Neural cell (in vitro differentiated cells): ENCODE results near the gene ITK. TPM values are rescaled to one million over a fixed set of nuclear protein-coding genes. Genes with fewer than 3 reads are reported as not detected.

Experiments used
- H2AFZ ChIP-seq: fragments of 200-600, 300-800 bp; sonication (generic), shearing (Covaris generic); 2 replicates; pipeline ENCODE4 v1.6.0; 2014; ENCODE audit warnings: low read depth, mild to moderate bottlenecking, antibody characterized with exemption, low read length, moderate library complexity
- H3F3A ChIP-seq: fragments of 200-600 bp; shearing (Covaris generic); 2 replicates; pipeline ENCODE4 v1.6.1; 2016; ENCODE audit warnings: mild to moderate bottlenecking, moderate library complexity, mixed read lengths, antibody characterized with exemption, low read length; ENCODE audit not compliant: insufficient read depth, poor library complexity, severe bottlenecking
- H3K27ac ChIP-seq: fragments of 200-600, 300-800 bp; sonication (generic), shearing (Covaris generic); 2 replicates; pipeline ENCODE4 v1.5.1; 2014; ENCODE audit warnings: mild to moderate bottlenecking, low read length, moderate library complexity
- H3K27me3 ChIP-seq: fragments of 300-800, 200-600 bp; sonication (generic), shearing (Covaris generic); 2 replicates; pipeline ENCODE4 v1.6.0; 2014; ENCODE audit warnings: mild to moderate bottlenecking, low read depth, low read length, moderate library complexity; ENCODE audit not compliant: insufficient read depth
- H3K36me3 ChIP-seq: fragments of 300-800, 200-600 bp; sonication (generic), shearing (Covaris generic); 2 replicates; pipeline ENCODE4 v1.5.1; 2014; ENCODE audit warnings: mild to moderate bottlenecking, antibody characterized with exemption, low read length, moderate library complexity; ENCODE audit not compliant: insufficient read depth
- H3K4me2 ChIP-seq: fragments of 300-800, 200-600 bp; sonication (generic), shearing (Covaris generic); 2 replicates; pipeline ENCODE4 v1.6.0; 2014; ENCODE audit warnings: mild to moderate bottlenecking, low read length
- H3K4me3 ChIP-seq: fragments of 300-800, 200-600 bp; sonication (generic), shearing (Covaris generic); 2 replicates; pipeline ENCODE4 v1.5.1; 2014; ENCODE audit warnings: mild to moderate bottlenecking, low read length, moderate library complexity
- H3K79me2 ChIP-seq: fragments of 200-600 bp; shearing (Covaris generic); replicated peaks from 2 replicates; pipeline ENCODE4 v1.6.0; 2014; ENCODE audit warnings: mild to moderate bottlenecking, low read length, moderate library complexity; ENCODE audit not compliant: insufficient read depth
- H3K9ac ChIP-seq: fragments of 300-800, 200-600 bp; sonication (generic), shearing (Covaris generic); 2 replicates; pipeline ENCODE4 v1.6.1; 2016; ENCODE audit warnings: mild to moderate bottlenecking, low read length, mixed read lengths
- H3K9me2 ChIP-seq: fragments of 200-600 bp; shearing (Covaris generic); 2 replicates; pipeline ENCODE4 v1.6.1; 2016; ENCODE audit warnings: mild to moderate bottlenecking, low read length, mixed read lengths; ENCODE audit not compliant: insufficient read depth
- H3K9me3 ChIP-seq: fragments of 200-600, 300-800 bp; sonication (generic), shearing (Covaris generic); 2 replicates; pipeline ENCODE4 v1.6.1; 2016; ENCODE audit warnings: mild to moderate bottlenecking, mixed run types, low read length, moderate library complexity, mixed read lengths
- H4K20me1 ChIP-seq: fragments of 200-600 bp; shearing (Covaris generic); 2 replicates; pipeline ENCODE4 v1.6.1; 2016; ENCODE audit warnings: mild to moderate bottlenecking, mixed run types; ENCODE audit not compliant: insufficient read depth
- EP300 ChIP-seq: fragments of 450-650 bp; conservative IDR thresholded peaks from 2 replicates; pipeline ENCODE4 v1.6.1; 2014; ENCODE audit warnings: antibody characterized with exemption, mild to moderate bottlenecking, moderate library complexity; ENCODE audit not compliant: poor library complexity, severe bottlenecking
- EZH2 ChIP-seq: fragments of 200-600, 300-800 bp; shearing (Covaris generic), sonication (generic); IDR thresholded peaks from 2 replicates; pipeline ENCODE4 v1.6.1; 2014; ENCODE audit warnings: antibody characterized with exemption, low read length, borderline replicate concordance, mild to moderate bottlenecking; ENCODE audit not compliant: insufficient read depth, poor library complexity, severe bottlenecking
- MXI1 ChIP-seq: fragments of 450-650 bp; conservative IDR thresholded peaks from 2 replicates; pipeline ENCODE4 v1.6.1; 2014; ENCODE audit warnings: antibody characterized with exemption, mild to moderate bottlenecking; ENCODE audit not compliant: poor library complexity, severe bottlenecking
- POLR2AphosphoS5 ChIP-seq: IDR thresholded peaks from 2 replicates; pipeline ENCODE4 v1.6.1; 2012
- RAD21 ChIP-seq: fragments of 450-650 bp; conservative IDR thresholded peaks from 2 replicates; pipeline ENCODE4 v1.6.1; 2014; ENCODE audit warnings: antibody characterized with exemption, mild to moderate bottlenecking, moderate library complexity
- SMC3 ChIP-seq: fragments of 450-650 bp; conservative IDR thresholded peaks from 2 replicates; pipeline ENCODE4 v1.6.1; 2014; ENCODE audit warnings: antibody characterized with exemption, mild to moderate bottlenecking, moderate library complexity; ENCODE audit not compliant: poor library complexity
- TAF1 ChIP-seq: IDR thresholded peaks from 2 replicates; pipeline ENCODE4 v1.6.1; 2012; ENCODE audit warnings: low read depth
- polyA plus RNA-seq: library from polyadenylated mRNA; depleted of rRNA; stranded (reverse); fragments of >200 nt; gene quantifications from 2 replicates; pipeline ENCODE4 v1.2.3, GENCODE V29; 2014
- TF ChIP-seq, protein P1 (sequence below): IDR thresholded peaks from 2 replicates; pipeline ENCODE4 v1.6.1; 2012; ENCODE audit warnings: borderline replicate concordance
- TF ChIP-seq, protein P2 (sequence below): fragments of 450-650 bp; IDR thresholded peaks from 2 replicates; pipeline ENCODE4 v1.5.1; 2014; ENCODE audit warnings: antibody characterized with exemption, mild to moderate bottlenecking, moderate library complexity; ENCODE audit not compliant: poor library complexity, severe bottlenecking

The ITK gene
- polyA plus RNA-seq, 1 donor from 2014 or later: not detected

DNA sequence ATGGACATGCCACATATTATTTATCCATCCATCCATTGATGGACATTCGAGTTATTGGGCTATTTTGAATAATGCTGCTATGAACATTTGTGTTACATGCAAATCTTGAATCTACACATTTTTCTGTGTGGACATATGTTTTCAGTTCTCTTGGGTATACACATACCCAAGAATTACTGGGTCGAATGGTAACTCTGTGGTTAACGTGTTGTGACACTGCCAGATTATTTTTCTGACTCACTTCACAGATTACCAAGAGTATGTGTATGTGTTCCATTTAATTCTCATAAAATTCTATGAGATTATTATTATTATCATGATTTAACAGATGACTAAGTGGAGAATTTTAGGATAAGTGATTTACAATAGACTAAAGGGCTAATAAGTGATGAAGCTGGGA, 112.0 kb downstream of the ITK start (continued):
- no peak for TF ChIP-seq POLR2AphosphoS5
- TF ChIP-seq RAD21: no peak

DNA sequence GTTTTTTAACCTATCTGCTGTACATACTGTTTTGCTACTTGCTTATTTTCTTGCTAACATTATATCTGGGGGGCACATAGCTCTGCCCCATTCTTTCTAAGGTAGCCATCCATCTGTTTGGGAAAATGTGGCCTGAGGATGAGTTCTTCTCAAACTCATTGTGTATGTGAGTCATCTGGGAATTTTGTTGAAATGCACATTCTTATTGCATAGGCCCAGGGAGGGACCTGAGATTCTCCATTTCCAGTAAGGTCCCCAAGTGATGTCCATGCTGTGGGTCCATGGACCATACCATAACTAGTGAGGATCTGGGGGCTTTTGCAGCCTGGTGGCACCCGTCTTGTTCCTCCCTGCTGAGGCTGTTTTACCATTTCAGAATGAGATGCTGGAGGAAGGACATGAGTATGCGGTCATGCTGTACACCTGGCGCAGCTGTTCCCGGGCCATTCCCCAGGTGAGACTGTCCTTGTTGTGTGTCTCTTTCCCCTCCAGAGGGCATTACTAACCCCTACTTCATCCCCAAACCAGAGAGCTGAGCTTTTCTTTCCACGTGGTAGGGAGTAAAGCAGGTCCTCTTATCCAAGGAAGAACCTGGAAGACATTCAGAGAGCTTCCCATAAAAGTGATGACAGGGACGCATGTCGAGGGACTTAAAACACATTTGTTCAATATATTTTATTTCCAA, 113.9 kb downstream of the ITK start:
- Histone ChIP-seq H3F3A (no peaks in the 10 kb centered on the region), H3K27ac (no peak overlapping the region), H2AFZ (no peak overlapping the region), H3K79me2 (no peaks in the 10 kb centered on the region), H3K9ac (no peak overlapping the region), H3K9me3 (no peaks in the 10 kb centered on the region), H3K4me3 (no peak overlapping the region), H3K36me3 (peaks cover 13% of the 10 kb centered on the region), H3K4me2 (no peak overlapping the region), H3K9me2 (no peaks in the 10 kb centered on the region), H4K20me1 (no peaks in the 10 kb centered on the region), H3K27me3 (no peaks in the 10 kb centered on the region)
- TF ChIP-seq, protein P1, sequence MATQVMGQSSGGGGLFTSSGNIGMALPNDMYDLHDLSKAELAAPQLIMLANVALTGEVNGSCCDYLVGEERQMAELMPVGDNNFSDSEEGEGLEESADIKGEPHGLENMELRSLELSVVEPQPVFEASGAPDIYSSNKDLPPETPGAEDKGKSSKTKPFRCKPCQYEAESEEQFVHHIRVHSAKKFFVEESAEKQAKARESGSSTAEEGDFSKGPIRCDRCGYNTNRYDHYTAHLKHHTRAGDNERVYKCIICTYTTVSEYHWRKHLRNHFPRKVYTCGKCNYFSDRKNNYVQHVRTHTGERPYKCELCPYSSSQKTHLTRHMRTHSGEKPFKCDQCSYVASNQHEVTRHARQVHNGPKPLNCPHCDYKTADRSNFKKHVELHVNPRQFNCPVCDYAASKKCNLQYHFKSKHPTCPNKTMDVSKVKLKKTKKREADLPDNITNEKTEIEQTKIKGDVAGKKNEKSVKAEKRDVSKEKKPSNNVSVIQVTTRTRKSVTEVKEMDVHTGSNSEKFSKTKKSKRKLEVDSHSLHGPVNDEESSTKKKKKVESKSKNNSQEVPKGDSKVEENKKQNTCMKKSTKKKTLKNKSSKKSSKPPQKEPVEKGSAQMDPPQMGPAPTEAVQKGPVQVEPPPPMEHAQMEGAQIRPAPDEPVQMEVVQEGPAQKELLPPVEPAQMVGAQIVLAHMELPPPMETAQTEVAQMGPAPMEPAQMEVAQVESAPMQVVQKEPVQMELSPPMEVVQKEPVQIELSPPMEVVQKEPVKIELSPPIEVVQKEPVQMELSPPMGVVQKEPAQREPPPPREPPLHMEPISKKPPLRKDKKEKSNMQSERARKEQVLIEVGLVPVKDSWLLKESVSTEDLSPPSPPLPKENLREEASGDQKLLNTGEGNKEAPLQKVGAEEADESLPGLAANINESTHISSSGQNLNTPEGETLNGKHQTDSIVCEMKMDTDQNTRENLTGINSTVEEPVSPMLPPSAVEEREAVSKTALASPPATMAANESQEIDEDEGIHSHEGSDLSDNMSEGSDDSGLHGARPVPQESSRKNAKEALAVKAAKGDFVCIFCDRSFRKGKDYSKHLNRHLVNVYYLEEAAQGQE: no peak
- no peak for TF ChIP-seq MXI1
- TF ChIP-seq POLR2AphosphoS5: no peak
- no peak for TF ChIP-seq RAD21
- TF ChIP-seq EP300: no peak

DNA sequence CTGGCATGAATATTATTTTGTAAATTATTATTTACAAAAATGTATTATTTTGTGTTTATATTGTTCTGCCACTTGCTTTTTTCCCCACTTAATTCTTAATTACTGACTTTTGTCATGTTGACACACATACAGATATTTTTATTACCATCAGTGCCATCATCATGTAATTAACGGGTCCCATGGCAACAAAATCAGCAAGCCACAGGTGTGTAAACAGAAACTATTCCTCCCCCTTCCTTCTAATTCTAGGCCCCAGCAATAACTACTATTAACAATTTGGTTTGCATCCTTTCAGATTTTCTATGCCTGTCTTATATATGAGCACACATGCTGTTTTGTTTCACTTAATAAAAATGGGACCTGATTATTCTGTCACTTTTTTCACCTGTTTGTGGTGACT, 114.6 kb downstream of the ITK start:
- Histone ChIP-seq H3K9me3 (no peaks in the 10 kb centered on the region), H3K36me3 (peaks cover 13% of the 10 kb centered on the region), H4K20me1 (no peaks in the 10 kb centered on the region), H3K27ac (no peak overlapping the region), H3K9me2 (no peaks in the 10 kb centered on the region), H3K79me2 (no peaks in the 10 kb centered on the region), H3K4me3 (no peak overlapping the region), H3F3A (no peaks in the 10 kb centered on the region), H3K9ac (no peak overlapping the region), H2AFZ (no peak overlapping the region), H3K27me3 (no peaks in the 10 kb centered on the region), H3K4me2 (no peak overlapping the region)
- TF ChIP-seq, protein P2, sequence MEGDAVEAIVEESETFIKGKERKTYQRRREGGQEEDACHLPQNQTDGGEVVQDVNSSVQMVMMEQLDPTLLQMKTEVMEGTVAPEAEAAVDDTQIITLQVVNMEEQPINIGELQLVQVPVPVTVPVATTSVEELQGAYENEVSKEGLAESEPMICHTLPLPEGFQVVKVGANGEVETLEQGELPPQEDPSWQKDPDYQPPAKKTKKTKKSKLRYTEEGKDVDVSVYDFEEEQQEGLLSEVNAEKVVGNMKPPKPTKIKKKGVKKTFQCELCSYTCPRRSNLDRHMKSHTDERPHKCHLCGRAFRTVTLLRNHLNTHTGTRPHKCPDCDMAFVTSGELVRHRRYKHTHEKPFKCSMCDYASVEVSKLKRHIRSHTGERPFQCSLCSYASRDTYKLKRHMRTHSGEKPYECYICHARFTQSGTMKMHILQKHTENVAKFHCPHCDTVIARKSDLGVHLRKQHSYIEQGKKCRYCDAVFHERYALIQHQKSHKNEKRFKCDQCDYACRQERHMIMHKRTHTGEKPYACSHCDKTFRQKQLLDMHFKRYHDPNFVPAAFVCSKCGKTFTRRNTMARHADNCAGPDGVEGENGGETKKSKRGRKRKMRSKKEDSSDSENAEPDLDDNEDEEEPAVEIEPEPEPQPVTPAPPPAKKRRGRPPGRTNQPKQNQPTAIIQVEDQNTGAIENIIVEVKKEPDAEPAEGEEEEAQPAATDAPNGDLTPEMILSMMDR: no peak
- no peak for TF ChIP-seq SMC3
- TF ChIP-seq EP300: no peak
- TF ChIP-seq TAF1: no peak
- TF ChIP-seq EZH2: no peak
- TF ChIP-seq RAD21: no peak
- TF ChIP-seq, protein P1: no peak
- no peak for TF ChIP-seq POLR2AphosphoS5
- no peak for TF ChIP-seq MXI1
